Activated T-helper 1 cell treated with anti-CD3 and anti-CD28 coated beads, Interleukin-12 subunit alpha, Interleukin-12 subunit beta, Interleukin-2, Interleukin-4 antibody, amounts not matched to agents 30 ng/mL and 10 ng/mL and 1 ng/mL, durations not matched to agents 14 hours and 24 hours and 36 hours (primary cell): ENCODE data around the gene TOPBP1. TPM values are rescaled to one million over a fixed set of nuclear protein-coding genes. Genes with fewer than 3 reads are reported as not detected.

Experiments
- DNase-seq: peaks from one replicate; pipeline ENCODE4 v3.0.0; 2021; ENCODE audit warnings: low spot score
- H3K27ac Mint-ChIP-seq: one replicate; pipeline ENCODE4 v1.8.0; 2021; ENCODE audit warnings: mild to moderate bottlenecking, mixed read lengths
- H3K27me3 Mint-ChIP-seq: one replicate; pipeline ENCODE4 v1.8.0; 2022; ENCODE audit warnings: mild to moderate bottlenecking, moderate library complexity, mixed read lengths; ENCODE audit not compliant: insufficient read depth
- H3K36me3 Mint-ChIP-seq: one replicate; pipeline ENCODE4 v1.8.0; 2021; ENCODE audit warnings: low read depth, mixed read lengths
- H3K4me1 Mint-ChIP-seq: one replicate; pipeline ENCODE4 v1.8.0; 2021; ENCODE audit warnings: low read depth, mixed read lengths
- H3K4me3 Mint-ChIP-seq: one replicate; pipeline ENCODE4 v1.8.0; 2021; ENCODE audit warnings: mild to moderate bottlenecking, moderate library complexity, mixed read lengths
- H3K9me3 Mint-ChIP-seq: one replicate; pipeline ENCODE4 v1.8.0; 2021; ENCODE audit warnings: mixed read lengths
- intact Hi-C: fragments of 100-400 bp; cut with micrococcal nuclease; formaldehyde crosslinking; loops from one replicate; pipeline ENCODE4 v1.15.1; 2024
- total RNA-seq: library from RNA; stranded (reverse); gene quantifications from 2 replicates; pipeline ENCODE4 v1.2.3, GENCODE V29; 2022

TOPBP1 gene
- total RNA-seq, 1 donor from 2014 or later: 88.5 TPM

GRCh38 chr3:133629146-133629545 lies 32.6 kb downstream of the TOPBP1 start:
- intact Hi-C loops: loop anchor here (2.0 kb wide), 1 partner anchor 14 kb away; no protein-coding TSS in a partner anchor
- no peak overlapping the region for H3K4me3 Mint-ChIP-seq
- H3K27me3 Mint-ChIP-seq: no peaks in the 10 kb centered on the region
- H3K36me3 Mint-ChIP-seq: peaks cover 47% of the 10 kb centered on the region
- no peaks in the 10 kb centered on the region for H3K9me3 Mint-ChIP-seq
- no peak overlapping the region for H3K27ac Mint-ChIP-seq
- H3K4me1 Mint-ChIP-seq: peaks cover 17% of the 10 kb centered on the region
- DNase-seq: no peak

DNA sequence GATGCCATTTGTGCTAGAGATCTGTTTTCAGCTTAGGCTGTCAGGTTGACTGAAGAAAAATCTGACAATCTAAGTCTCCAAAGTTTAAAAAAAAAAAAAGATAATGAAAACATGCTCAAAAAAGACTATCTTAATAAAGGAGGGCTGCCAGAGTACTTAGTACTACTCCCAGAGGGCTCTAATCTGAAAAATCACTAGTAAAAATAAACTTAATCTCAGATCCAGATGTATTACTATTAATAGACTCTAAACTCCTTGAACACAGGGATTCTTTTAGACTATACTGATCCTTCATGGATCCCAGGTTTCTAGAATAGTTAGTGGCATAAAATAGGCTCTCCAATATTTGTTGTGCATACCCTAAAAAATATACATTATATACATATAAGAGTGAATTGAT lies 34.0 kb downstream of the TOPBP1 start:
- Mint-ChIP-seq H3K9me3 (no peaks in the 10 kb centered on the region), H3K4me1 (peaks cover 22% of the 10 kb centered on the region), H3K27ac (no peak overlapping the region), H3K27me3 (no peaks in the 10 kb centered on the region), H3K36me3 (peaks cover 45% of the 10 kb centered on the region), H3K4me3 (no peak overlapping the region)
- intact Hi-C loops: loop anchor here (2.0 kb wide), 1 partner anchor 13 kb away; no protein-coding TSS in a partner anchor
- DNase-seq: no peak

- DNase-seq: no peak
- Mint-ChIP-seq H3K27ac (peak overlapping the region; percentile 29), H3K4me3 (no peak overlapping the region), H3K4me1 (peaks cover 12% of the 10 kb centered on the region), H3K9me3 (no peaks in the 10 kb centered on the region), H3K36me3 (peaks cover 56% of the 10 kb centered on the region), H3K27me3 (no peaks in the 10 kb centered on the region)
- intact Hi-C loops: no loop called here
Observed at GRCh38 chr3:133620066-133620784, 41.5 kb downstream of the TOPBP1 start.

GRCh38 chr3:133611534-133611933 lies 50.2 kb downstream of the TOPBP1 start:
- H3K9me3 Mint-ChIP-seq: peaks cover 5% of the 10 kb centered on the region
- intact Hi-C loops: no loop called here
- H3K36me3 Mint-ChIP-seq: peaks cover 65% of the 10 kb centered on the region
- no peaks in the 10 kb centered on the region for H3K4me1 Mint-ChIP-seq
- DNase-seq: no peak
- H3K27me3 Mint-ChIP-seq: no peaks in the 10 kb centered on the region
- no peak overlapping the region for H3K27ac Mint-ChIP-seq
- no peak overlapping the region for H3K4me3 Mint-ChIP-seq

- no peak overlapping the region for H3K4me3 Mint-ChIP-seq
- no peaks in the 10 kb centered on the region for H3K4me1 Mint-ChIP-seq
- H3K27me3 Mint-ChIP-seq: no peaks in the 10 kb centered on the region
Observed at GRCh38 chr3:133610031-133610430, 51.7 kb downstream of the TOPBP1 start.

DNA sequence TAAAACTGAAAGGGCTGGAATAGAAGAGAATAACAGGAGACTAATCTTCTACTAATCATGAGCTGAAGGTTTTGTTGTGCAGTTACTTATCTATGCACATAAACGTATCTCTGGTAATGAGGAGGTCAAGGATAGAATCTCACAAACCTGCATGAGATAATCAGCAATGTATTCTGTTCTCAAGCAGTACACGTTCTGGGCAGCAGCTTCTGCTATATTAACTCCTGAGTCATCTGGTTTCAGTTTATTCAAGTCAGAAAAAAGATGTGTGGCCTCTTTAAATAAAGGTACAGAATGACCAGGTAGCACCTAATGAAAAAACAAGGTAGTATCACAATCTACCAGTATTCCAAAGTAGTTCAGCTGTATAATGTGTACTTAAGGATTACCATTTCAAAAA lies 53.4 kb downstream of the TOPBP1 start:
- no peaks in the 10 kb centered on the region for H3K27me3 Mint-ChIP-seq
- H3K27ac Mint-ChIP-seq: no peak overlapping the region
- peaks cover 5% of the 10 kb centered on the region for H3K9me3 Mint-ChIP-seq
- no peak for DNase-seq
- intact Hi-C loops: no loop called here
- H3K36me3 Mint-ChIP-seq: peaks cover 58% of the 10 kb centered on the region
- H3K4me3 Mint-ChIP-seq: no peak overlapping the region
- H3K4me1 Mint-ChIP-seq: no peaks in the 10 kb centered on the region

More at GRCh38 chr3:133610031-133610430, 51.7 kb downstream of the TOPBP1 start:
- intact Hi-C loops: no loop called here
- Mint-ChIP-seq H3K27ac (no peak overlapping the region), H3K9me3 (peaks cover 5% of the 10 kb centered on the region), H3K36me3 (peaks cover 62% of the 10 kb centered on the region)
- no peak for DNase-seq

DNA sequence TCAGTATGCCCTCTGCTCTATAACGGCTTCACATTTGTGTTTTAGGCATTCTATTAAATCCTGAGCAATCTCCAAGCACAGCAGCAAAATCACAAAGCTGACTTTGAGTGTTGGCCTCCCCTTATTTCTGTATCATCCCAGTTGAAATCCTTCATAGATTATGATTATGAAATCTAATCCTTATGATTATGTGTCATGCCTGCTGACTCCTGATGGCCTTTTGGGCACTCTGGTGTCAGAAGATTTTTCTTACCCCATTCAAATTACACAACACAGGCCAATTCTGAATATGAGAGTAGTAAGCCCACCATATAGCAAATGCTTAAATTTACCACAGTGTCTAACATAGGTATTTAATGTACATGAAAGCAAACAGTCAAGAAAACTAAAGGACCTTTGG lies 53.9 kb downstream of the TOPBP1 start:
- Mint-ChIP-seq H3K4me1 (no peaks in the 10 kb centered on the region), H3K27me3 (no peaks in the 10 kb centered on the region), H3K27ac (no peak overlapping the region), H3K9me3 (peaks cover 5% of the 10 kb centered on the region), H3K4me3 (no peak overlapping the region), H3K36me3 (peaks cover 56% of the 10 kb centered on the region)
- DNase-seq: no peak
- intact Hi-C loops: no loop called here

DNA sequence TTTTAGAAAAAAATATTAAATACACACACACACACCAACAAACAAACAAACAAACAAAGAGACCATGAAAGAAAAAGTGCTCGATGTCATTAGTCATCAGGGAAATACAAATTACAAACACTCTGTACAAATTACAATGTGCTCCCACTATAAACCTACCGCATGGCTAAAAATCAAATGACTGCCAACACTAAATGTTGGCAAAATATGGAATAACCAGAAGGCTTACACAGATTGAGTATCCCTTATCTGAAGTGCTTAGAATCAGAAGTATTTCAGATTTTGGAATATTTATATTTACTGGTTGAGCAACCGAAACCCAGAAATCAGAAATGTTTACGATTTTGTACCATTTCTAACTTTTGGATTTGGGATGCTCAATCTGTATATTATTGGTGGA lies 54.8 kb downstream of the TOPBP1 start:
- Mint-ChIP-seq H3K4me3 (no peak overlapping the region), H3K4me1 (no peaks in the 10 kb centered on the region), H3K36me3 (peaks cover 54% of the 10 kb centered on the region), H3K27me3 (no peaks in the 10 kb centered on the region), H3K27ac (no peak overlapping the region), H3K9me3 (peaks cover 5% of the 10 kb centered on the region)
- intact Hi-C loops: no loop called here
- DNase-seq: no peak

DNA sequence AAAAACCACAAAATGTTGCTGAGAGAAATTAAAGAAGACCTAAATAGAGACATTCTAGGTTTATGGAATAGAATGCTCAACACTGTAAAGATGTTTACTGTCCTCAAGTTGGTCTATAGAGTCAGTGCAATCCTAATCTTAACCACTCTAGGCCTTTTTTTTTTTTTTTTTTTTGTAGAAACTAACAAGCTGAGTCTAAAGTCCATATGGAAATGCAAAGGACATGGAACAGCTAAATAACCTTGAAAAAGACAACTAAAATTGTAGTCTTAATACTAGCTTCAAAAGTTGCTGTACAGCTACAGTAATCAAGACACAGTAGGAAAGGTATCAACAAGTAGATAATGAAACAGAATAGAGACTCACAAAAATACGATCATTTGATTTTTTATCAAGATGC lies 55.4 kb downstream of the TOPBP1 start:
- DNase-seq: no peak
- Mint-ChIP-seq H3K36me3 (peaks cover 54% of the 10 kb centered on the region), H3K4me3 (no peak overlapping the region), H3K27ac (no peak overlapping the region), H3K27me3 (no peaks in the 10 kb centered on the region), H3K4me1 (no peaks in the 10 kb centered on the region), H3K9me3 (peaks cover 5% of the 10 kb centered on the region)
- intact Hi-C loops: no loop called here

GRCh38 chr3:133600572-133601081 lies 61.1 kb downstream of the TOPBP1 start:
- intact Hi-C loops: no loop called here
- H3K4me1 Mint-ChIP-seq: peaks cover 7% of the 10 kb centered on the region
- no peak overlapping the region for H3K4me3 Mint-ChIP-seq
- H3K36me3 Mint-ChIP-seq: peaks cover 29% of the 10 kb centered on the region
- no peaks in the 10 kb centered on the region for H3K9me3 Mint-ChIP-seq
- H3K27ac Mint-ChIP-seq: no peak overlapping the region
- H3K27me3 Mint-ChIP-seq: no peaks in the 10 kb centered on the region
- DNase-seq: no peak

GRCh38 chr3:133599280-133599679 lies 62.5 kb downstream of the TOPBP1 start:
- Mint-ChIP-seq H3K4me1 (peaks cover 18% of the 10 kb centered on the region), H3K9me3 (no peaks in the 10 kb centered on the region), H3K27ac (no peak overlapping the region), H3K4me3 (no peak overlapping the region), H3K27me3 (no peaks in the 10 kb centered on the region), H3K36me3 (peaks cover 21% of the 10 kb centered on the region)
- DNase-seq: no peak
- intact Hi-C loops: loop anchor here (5.0 kb wide), 1 partner anchor 208 kb away; the partner anchor contains the start of gene SRPRB

- Mint-ChIP-seq H3K4me3 (no peak overlapping the region), H3K27me3 (no peaks in the 10 kb centered on the region), H3K27ac (no peak overlapping the region), H3K9me3 (no peaks in the 10 kb centered on the region), H3K4me1 (peaks cover 19% of the 10 kb centered on the region), H3K36me3 (peaks cover 20% of the 10 kb centered on the region)
- no peak for DNase-seq
- intact Hi-C loops: loop anchor here (5.0 kb wide), 1 partner anchor 209 kb away; the partner anchor contains the start of gene SRPRB
Observed at GRCh38 chr3:133598405-133598804, 63.3 kb downstream of the TOPBP1 start.

DNA sequence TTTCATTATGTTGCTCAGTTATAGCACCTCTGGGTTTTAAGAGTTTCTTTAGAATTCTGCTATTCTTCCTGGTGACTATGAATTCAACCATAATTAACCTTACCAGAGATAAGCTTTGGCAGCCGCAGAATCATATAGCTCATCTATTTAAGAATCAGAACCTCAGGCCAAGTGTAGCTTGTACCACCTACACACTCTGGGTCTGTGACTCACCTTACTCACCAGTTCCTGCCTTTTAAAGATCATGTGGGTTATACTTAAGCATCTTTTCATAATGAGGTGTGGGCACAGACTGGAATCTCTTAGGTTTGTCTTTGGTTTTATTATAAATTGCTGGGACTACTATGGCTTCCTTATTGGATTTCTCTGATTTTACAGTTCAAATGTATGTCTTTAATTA lies 66.4 kb downstream of the TOPBP1 start:
- Mint-ChIP-seq H3K4me3 (peak overlapping the region; percentile 1), H3K27me3 (no peaks in the 10 kb centered on the region), H3K27ac (peak overlapping the region; percentile 20), H3K4me1 (peaks cover 25% of the 10 kb centered on the region), H3K36me3 (peaks cover 14% of the 10 kb centered on the region), H3K9me3 (no peaks in the 10 kb centered on the region)
- intact Hi-C loops: loop anchor here (1.0 to 5.0 kb wide), 4 partner anchors 21 to 212 kb away; partner anchors contain the start of gene SRPRB
- no peak for DNase-seq
